VCaP (cell line): ENCODE measurements around the gene MDM2.

Experiments
- H3K27ac ChIP-seq: fragments of 450-650 bp; 2 replicates; pipeline ENCODE4 v1.5.1; 2017
- CTCF ChIP-seq: fragments of 450-650 bp; conservative IDR thresholded peaks from 2 replicates; pipeline ENCODE4 v1.5.1; 2017; ENCODE audit warnings: mild to moderate bottlenecking, moderate library complexity

The MDM2 gene

GRCh38 chr12:68775121-68775630 is 32.8 kb upstream of the MDM2 start:
- no peak overlapping the region for H3K27ac ChIP-seq
- TF ChIP-seq CTCF, result no peak

GRCh38 chr12:68776976-68777610 is 30.9 kb upstream of the MDM2 start:
- H3K27ac ChIP-seq, result no peak overlapping the region
- TF ChIP-seq CTCF, result no peak

GRCh38 chr12:68779280-68779679 is 28.7 kb upstream of the MDM2 start:
- H3K27ac ChIP-seq, result no peak overlapping the region

GRCh38 chr12:68780731-68781130 is 27.2 kb upstream of the MDM2 start:
- no peak for TF ChIP-seq CTCF
- H3K27ac ChIP-seq, result no peak overlapping the region

More at GRCh38 chr12:68779280-68779679, 28.7 kb upstream of the MDM2 start:
- no peak for TF ChIP-seq CTCF

GRCh38 chr12:68781728-68782127 is 26.2 kb upstream of the MDM2 start:
- no peak for TF ChIP-seq CTCF

GRCh38 chr12:68784015-68784414 is 24.0 kb upstream of the MDM2 start:
- no peak for TF ChIP-seq CTCF
- no peak overlapping the region for H3K27ac ChIP-seq

More at GRCh38 chr12:68781728-68782127, 26.2 kb upstream of the MDM2 start:
- no peak overlapping the region for H3K27ac ChIP-seq

GRCh38 chr12:68785358-68785757 is 22.6 kb upstream of the MDM2 start:
- TF ChIP-seq CTCF, result no peak

More at GRCh38 chr12:68785358-68785757, 22.6 kb upstream of the MDM2 start:
- H3K27ac ChIP-seq, result no peak overlapping the region
